CD14-positive monocyte (primary cell): ENCODE data around the gene AGK. TPM values are rescaled to one million over a fixed set of nuclear protein-coding genes. Genes with fewer than 3 reads are reported as not detected.

ENCODE experiments used
- DNase-seq, 3 donors: peaks; one replicate each; pipeline ENCODE4 v3.0.0-alpha.2; 2011 to 2022
- H2AFZ ChIP-seq: 2 replicates; pipeline ENCODE4 v1.6.0; 2012; ENCODE audit warnings: mild to moderate bottlenecking, low read depth, low read length, inconsistent platforms; ENCODE audit not compliant: insufficient read depth, poor library complexity, severe bottlenecking
- H3K27ac ChIP-seq, 2 donors: 1 replicate in 1 of 2; 2 replicates in 1 of 2; pipeline ENCODE4 v1.5.1; 2012 to 2013; ENCODE audit warnings: low read length in 2 of 2, control low read depth in 1 of 2, inconsistent platforms in 1 of 2, low read depth in 1 of 2, mild to moderate bottlenecking in 1 of 2
- H3K27me3 ChIP-seq, 2 donors: one replicate each; pipeline versions ENCODE4 v1.6.0 to v1.6.1; 2011 to 2013; ENCODE audit warnings: low read length in 2 of 2; ENCODE audit not compliant: control insufficient read depth in 2 of 2, insufficient read depth in 2 of 2
- H3K36me3 ChIP-seq, 2 donors: replicated peaks in 1 of 2; 1 replicate in 1 of 2; 2 replicates in 1 of 2; pipeline versions ENCODE4 v1.5.1 to v1.6.1; 2012 to 2013; ENCODE audit warnings: low read length in 2 of 2, control low read depth in 1 of 2, inconsistent platforms in 1 of 2, mild to moderate bottlenecking in 1 of 2; ENCODE audit not compliant: insufficient read depth in 2 of 2, control insufficient read depth in 1 of 2
- H3K4me1 ChIP-seq, 2 donors: 1 replicate in 1 of 2; 2 replicates in 1 of 2; pipeline versions ENCODE4 v1.5.1 to v1.6.1; 2012 to 2013; ENCODE audit warnings: low read length in 2 of 2, control low read depth in 1 of 2, inconsistent platforms in 1 of 2, mild to moderate bottlenecking in 1 of 2, moderate library complexity in 1 of 2; ENCODE audit not compliant: insufficient read depth in 2 of 2, control insufficient read depth in 1 of 2
- H3K4me2 ChIP-seq: replicated peaks from 2 replicates; pipeline ENCODE3; 2012; ENCODE audit warnings: low read length, moderate library complexity, mild to moderate bottlenecking; ENCODE audit not compliant: poor library complexity, severe bottlenecking; ENCODE audit errors: extremely low read depth
- H3K4me3 ChIP-seq, 3 experiments: fragments of 200-600 bp in 1 of 3; sonication (generic) in 1 of 3; replicated peaks in 1 of 3; 1 replicate in 2 of 3; 2 replicates in 1 of 3; pipeline ENCODE4 v1.5.1; 2011 to 2013; ENCODE audit warnings: low read length in 3 of 3, mild to moderate bottlenecking in 3 of 3, control low read depth in 2 of 3, low read depth in 2 of 3, inconsistent platforms in 1 of 3, moderate library complexity in 1 of 3
- H3K79me2 ChIP-seq: 2 replicates; pipeline ENCODE4 v1.6.0; 2012; ENCODE audit warnings: mild to moderate bottlenecking, control low read depth, inconsistent platforms, low read length, moderate library complexity; ENCODE audit not compliant: insufficient read depth
- H3K9ac ChIP-seq: 2 replicates; pipeline ENCODE4 v1.6.0; 2017; ENCODE audit warnings: low read length, mild to moderate bottlenecking; ENCODE audit not compliant: insufficient read depth, poor library complexity, severe bottlenecking
- H3K9me3 ChIP-seq, 2 donors: replicated peaks in 1 of 2; 1 replicate in 1 of 2; 2 replicates in 1 of 2; pipeline versions ENCODE4 v1.5.1 to v1.6.1; 2012 to 2013; ENCODE audit warnings: low read length in 2 of 2, control low read depth in 1 of 2; ENCODE audit not compliant: control insufficient read depth in 1 of 2, insufficient read depth in 1 of 2
- H4K20me1 ChIP-seq: 2 replicates; pipeline ENCODE4 v1.6.0; 2012; ENCODE audit warnings: mild to moderate bottlenecking, low read length, control low read depth, moderate library complexity; ENCODE audit not compliant: insufficient read depth
- H3K27ac Mint-ChIP-seq, 7 donors: one replicate each; pipeline ENCODE4 v1.8.0; 2020; ENCODE audit warnings: mild to moderate bottlenecking in 7 of 7, mixed read lengths in 7 of 7, moderate library complexity in 6 of 7, inconsistent platforms in 2 of 7
- H3K27me3 Mint-ChIP-seq, 3 donors: one replicate each; pipeline ENCODE4 v1.8.0; 2021 to 2022; ENCODE audit warnings: low read depth in 3 of 3, mild to moderate bottlenecking in 3 of 3, mixed read lengths in 3 of 3, moderate library complexity in 3 of 3, inconsistent platforms in 1 of 3
- H3K36me3 Mint-ChIP-seq, 2 donors: one replicate each; pipeline ENCODE4 v1.8.0; 2020; ENCODE audit warnings: mixed read lengths in 2 of 2, inconsistent platforms in 1 of 2, mild to moderate bottlenecking in 1 of 2
- H3K4me1 Mint-ChIP-seq: one replicate; pipeline ENCODE4 v1.8.0; 2020; ENCODE audit warnings: mild to moderate bottlenecking, mixed read lengths
- H3K4me3 Mint-ChIP-seq, 2 donors: one replicate each; pipeline ENCODE4 v1.8.0; 2020; ENCODE audit warnings: mild to moderate bottlenecking in 2 of 2, mixed read lengths in 2 of 2, moderate library complexity in 1 of 2
- H3K9me3 Mint-ChIP-seq, 7 donors: one replicate each; pipeline ENCODE4 v1.8.0; 2020 to 2022; ENCODE audit warnings: mixed read lengths in 7 of 7, mild to moderate bottlenecking in 6 of 7, moderate library complexity in 6 of 7, inconsistent platforms in 2 of 7
- WGBS: methylation state at CpG from one replicate; pipeline ENCODE4 v1.1.5; 2013; ENCODE audit warnings: missing lambda C conversion rate; ENCODE audit not compliant: insufficient coverage; 5-methylcytosine and 5-hydroxymethylcytosine counted together
- intact Hi-C, 2 donors: fragments of 100-400 bp; cut with micrococcal nuclease; formaldehyde crosslinking; loops; one replicate each; pipeline versions ENCODE4 v1.15.0 to v1.15.1; 2023
- polyA plus RNA-seq, 3 donors: library from polyadenylated mRNA; depleted of rRNA in 1 of 3; unstranded in 2 of 3; stranded (reverse) in 1 of 3; fragments of 300-500 nt in 2 of 3; fragments of >200 nt in 1 of 3; fragmentation: Illumina TruSeq in 2 of 3; gene quantifications; 1 replicate in 2 of 3; 2 replicates in 1 of 3; pipeline ENCODE4 v1.2.3, GENCODE V29; 2012 to 2021
- TF ChIP-seq, protein P1 (sequence below): fragments of 200-600 bp; IDR thresholded peaks from one replicate; pipeline ENCODE4 v1.8.0; 2022; ENCODE audit warnings: antibody characterized with exemption, mild to moderate bottlenecking

The AGK gene
- polyA plus RNA-seq, 3 donors, result 10.0 to 11.0 (median 11.0) TPM

DNA sequence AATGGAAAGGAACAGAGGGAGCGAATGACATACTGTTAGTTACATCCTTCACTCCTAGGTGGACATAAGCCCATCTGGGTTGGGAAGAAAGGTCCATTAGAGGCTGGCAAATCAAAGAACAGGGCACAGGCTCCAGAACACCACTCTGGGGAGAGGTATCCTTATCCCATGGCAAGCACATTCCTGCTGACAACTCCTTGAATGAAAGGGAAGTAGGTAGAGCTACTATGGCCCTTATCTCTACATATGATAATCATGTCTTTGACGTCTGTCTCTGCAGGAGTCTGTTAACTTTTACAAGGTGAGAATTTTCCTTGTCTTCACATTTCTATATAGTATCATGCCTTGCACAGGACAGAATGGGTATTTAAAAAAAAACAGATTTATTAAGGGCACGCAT, 140.3 kb downstream of the AGK start:
- no peak overlapping the region for H3K9ac ChIP-seq
- peaks cover 10% of the 10 kb centered on the region for H3K4me1 Mint-ChIP-seq
- intact Hi-C loops, result no loop called here
- H3K9me3 Mint-ChIP-seq, result no peaks in the 10 kb centered on the region
- H3K27ac Mint-ChIP-seq, result no peak overlapping the region
- H3K4me1 ChIP-seq, result peaks cover 6 to 8% of the 10 kb centered on the region in 2 donors
- H3K27me3 Mint-ChIP-seq, result no peaks in the 10 kb centered on the region
- no peak overlapping the region for H3K4me3 ChIP-seq
- H2AFZ ChIP-seq, result no peak overlapping the region
- no peak overlapping the region for H3K4me2 ChIP-seq
- no peak overlapping the region for H3K4me3 Mint-ChIP-seq
- H3K27me3 ChIP-seq, result no peaks in the 10 kb centered on the region
- H3K27ac ChIP-seq, result no peak overlapping the region
- TF ChIP-seq, protein P1, sequence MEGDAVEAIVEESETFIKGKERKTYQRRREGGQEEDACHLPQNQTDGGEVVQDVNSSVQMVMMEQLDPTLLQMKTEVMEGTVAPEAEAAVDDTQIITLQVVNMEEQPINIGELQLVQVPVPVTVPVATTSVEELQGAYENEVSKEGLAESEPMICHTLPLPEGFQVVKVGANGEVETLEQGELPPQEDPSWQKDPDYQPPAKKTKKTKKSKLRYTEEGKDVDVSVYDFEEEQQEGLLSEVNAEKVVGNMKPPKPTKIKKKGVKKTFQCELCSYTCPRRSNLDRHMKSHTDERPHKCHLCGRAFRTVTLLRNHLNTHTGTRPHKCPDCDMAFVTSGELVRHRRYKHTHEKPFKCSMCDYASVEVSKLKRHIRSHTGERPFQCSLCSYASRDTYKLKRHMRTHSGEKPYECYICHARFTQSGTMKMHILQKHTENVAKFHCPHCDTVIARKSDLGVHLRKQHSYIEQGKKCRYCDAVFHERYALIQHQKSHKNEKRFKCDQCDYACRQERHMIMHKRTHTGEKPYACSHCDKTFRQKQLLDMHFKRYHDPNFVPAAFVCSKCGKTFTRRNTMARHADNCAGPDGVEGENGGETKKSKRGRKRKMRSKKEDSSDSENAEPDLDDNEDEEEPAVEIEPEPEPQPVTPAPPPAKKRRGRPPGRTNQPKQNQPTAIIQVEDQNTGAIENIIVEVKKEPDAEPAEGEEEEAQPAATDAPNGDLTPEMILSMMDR, result no peak
- H3K36me3 Mint-ChIP-seq, result peaks cover 0 to 5% of the 10 kb centered on the region in 2 donors
- DNase-seq, result no peak
- no peaks in the 10 kb centered on the region for H4K20me1 ChIP-seq
- H3K36me3 ChIP-seq, result peaks cover 0 to under 1% of the 10 kb centered on the region in 2 donors
- no peaks in the 10 kb centered on the region for H3K9me3 ChIP-seq
- no peaks in the 10 kb centered on the region for H3K79me2 ChIP-seq
- no CpG with 5 or more reads among the region's 3 CpGs for WGBS

DNA sequence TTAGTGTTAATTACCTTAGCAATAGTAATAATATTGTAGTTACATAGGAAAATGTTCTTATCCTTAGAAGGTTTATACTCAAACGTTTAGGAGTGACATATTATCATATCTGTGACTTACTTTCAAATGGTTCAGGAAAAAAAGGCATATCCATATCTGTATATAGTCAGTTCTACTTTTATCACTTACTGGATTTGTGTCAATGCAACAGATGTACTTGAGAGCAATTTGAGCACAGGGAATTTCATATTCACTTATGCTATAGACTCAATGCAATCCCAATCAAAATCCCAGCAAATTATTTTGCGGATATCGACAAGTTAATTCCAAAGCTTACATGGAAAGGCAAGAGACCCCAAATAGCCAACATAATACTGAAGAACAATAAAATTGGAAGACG, 140.8 kb downstream of the AGK start:
- Mint-ChIP-seq H3K4me3 (no peak overlapping the region), H3K9me3 (no peaks in the 10 kb centered on the region), H3K27me3 (no peaks in the 10 kb centered on the region), H3K27ac (no peak overlapping the region), H3K4me1 (peaks cover 12% of the 10 kb centered on the region), H3K36me3 (peaks cover 0 to 5% of the 10 kb centered on the region in 2 donors)
- H3K27ac ChIP-seq, result no peak overlapping the region
- H3K27me3 ChIP-seq, result no peaks in the 10 kb centered on the region
- DNase-seq, result no peak
- no peak overlapping the region for H3K9ac ChIP-seq
- no peaks in the 10 kb centered on the region for H3K79me2 ChIP-seq
- no peaks in the 10 kb centered on the region for H3K9me3 ChIP-seq
- no peaks in the 10 kb centered on the region for H4K20me1 ChIP-seq
- peaks cover 6 to 8% of the 10 kb centered on the region in 2 donors for H3K4me1 ChIP-seq
- H3K36me3 ChIP-seq, result no peaks in the 10 kb centered on the region
- TF ChIP-seq, protein P1, result no peak
- no peak overlapping the region for H3K4me2 ChIP-seq
- H2AFZ ChIP-seq, result no peak overlapping the region
- intact Hi-C loops, result no loop called here
- no CpG with 5 or more reads among the region's 4 CpGs for whole genome bisulfite sequencing
- H3K4me3 ChIP-seq, result no peak overlapping the region
